HG03457 (cell line): ENCODE measurements around the gene SPTBN1.
"Not testable (repeated sequence)": the region's sequence is repeated elsewhere in the genome, so short reads cannot be mapped to it uniquely, and the experiment has no call there.

Experiments
- ATAC-seq: cut with Tn5 transposase; IDR thresholded peaks from one replicate; pipeline ENCODE4 v1.9.1; 2021; ENCODE audit warnings: moderate number of reproducible peaks; ENCODE audit not compliant: unreplicated experiment

Gene SPTBN1

DNA sequence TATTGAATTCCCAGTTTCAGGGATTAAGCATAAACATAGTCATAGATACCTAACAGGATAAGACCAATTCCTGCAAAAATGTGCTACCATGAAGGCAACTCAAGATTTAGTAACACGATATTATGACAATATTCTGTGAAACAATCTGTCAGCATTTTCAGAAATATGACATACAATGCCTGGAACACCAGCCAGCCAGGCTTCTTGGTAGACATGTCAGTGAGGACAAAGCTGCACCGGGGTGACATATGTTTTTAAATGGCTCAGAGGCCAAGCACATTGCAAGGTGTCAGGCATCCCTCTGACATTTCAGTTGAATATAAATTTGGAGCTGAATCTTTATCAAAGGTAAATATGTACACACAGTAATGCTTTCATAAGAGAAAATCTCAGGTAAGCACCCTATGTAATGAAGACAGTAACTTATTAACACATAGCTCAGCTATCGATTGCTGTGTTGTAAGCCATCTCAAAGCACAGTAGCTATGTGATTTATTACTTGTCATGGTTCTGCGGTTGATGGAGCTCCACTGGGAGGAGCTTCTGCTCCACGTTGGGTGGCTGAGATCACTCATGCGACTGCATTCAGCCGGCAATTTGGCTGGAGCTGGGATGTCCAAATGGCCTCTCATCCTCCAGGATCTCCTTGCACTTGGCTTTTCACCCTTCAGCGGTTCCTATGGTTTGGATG is 235.5 kb downstream of the SPTBN1 start:
- no peak for ATAC-seq

DNA sequence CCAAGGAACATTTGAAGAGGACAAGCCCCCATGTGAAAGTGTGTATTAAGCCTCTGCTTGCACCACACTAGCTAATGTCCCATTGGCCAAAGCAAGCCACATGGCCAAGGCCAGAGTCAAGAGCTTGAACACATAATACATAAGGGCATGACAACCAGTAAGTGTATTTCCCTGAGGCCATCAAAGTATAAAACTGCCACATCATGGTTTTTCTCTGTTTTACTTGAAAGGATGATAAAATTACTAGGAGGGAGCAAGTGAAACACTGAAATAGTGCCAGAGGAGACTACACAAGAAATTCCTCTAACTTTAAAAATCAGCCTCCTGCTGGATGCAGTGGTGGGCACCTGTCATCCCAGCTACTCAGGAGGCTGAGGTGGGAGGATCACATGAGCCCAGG is 236.4 kb downstream of the SPTBN1 start:
- no peak for ATAC-seq

DNA sequence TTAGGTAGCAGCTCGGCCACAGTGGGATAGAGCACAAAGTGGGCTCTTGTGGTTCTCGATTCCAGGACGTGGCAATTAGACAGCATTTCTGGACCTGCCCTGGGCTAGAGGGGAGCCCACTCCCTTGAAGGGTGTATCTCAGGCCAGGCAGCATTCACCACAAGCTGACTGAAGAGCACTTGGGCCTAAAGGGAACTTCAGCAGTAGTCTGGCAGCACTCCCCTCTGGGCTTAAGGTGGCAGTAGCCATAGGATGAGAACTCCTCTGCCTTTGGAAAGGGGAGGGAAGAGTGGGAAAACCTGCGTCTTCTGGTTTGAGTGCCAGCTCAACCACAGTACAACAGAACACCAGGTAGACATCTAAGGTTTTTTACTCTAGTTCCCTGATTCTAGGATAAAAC is 239.3 kb downstream of the SPTBN1 start:
- no peak for ATAC-seq

DNA sequence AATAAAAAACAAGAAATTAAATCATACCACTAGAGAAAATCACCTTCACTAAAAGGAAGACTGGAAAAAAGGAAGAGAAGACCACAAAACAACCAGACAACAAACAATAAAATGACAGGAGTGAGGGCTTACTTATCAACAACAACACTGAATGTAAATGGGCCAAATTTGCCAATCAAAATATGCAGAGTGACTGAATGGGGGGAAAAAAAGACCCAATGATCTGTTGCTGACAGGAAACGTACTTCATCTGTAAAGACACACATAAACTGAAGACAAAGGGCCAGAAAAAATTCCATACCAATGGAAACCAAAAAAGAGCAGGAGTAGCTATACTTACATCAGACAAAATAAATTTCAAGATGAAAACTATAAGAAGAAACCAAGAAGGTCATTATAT is 241.8 kb downstream of the SPTBN1 start:
- no peak for ATAC-seq

DNA sequence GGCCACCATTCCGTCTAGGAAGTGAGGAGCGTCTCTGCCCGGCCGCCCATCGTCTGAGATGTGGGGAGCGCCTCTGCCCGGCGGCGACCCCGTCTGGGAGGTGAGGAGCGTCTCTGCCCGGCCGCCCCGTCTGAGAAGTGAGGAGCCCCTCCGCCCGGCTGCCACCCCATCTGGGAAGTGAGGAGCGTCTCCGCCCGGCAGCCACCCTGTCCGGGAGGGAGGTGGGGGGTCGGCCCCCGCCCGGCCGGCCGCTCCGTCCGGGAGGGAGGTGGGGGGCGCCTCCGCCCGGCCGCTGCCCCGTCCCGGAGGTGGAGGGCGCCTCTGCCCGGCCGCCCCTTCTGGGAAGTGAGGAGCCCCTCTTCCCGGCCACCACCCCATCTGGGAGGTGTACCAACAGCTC is 242.8 kb downstream of the SPTBN1 start:
- not testable (repeated sequence) for ATAC-seq

- ATAC-seq, result no peak
These were observed 243.5 kb downstream of the SPTBN1 start for GRCh38 chr2:54699665-54700064.

DNA sequence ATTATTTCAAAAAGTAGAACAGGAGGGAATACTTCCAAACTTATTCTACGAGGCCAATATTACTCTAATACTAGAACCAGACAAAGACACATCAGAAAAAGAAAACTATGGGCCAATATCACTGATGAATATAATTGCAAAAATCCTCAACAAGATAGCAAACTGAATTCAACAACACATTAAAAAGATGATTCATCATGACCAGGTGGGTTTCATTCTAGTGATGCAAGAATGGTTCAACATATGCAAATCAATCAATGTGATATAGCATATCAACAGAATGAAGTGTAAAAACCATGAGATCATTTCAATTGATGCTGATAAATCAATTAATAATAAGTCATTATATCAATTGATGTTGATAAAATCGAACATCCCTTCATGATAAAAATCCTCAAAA is 244.9 kb downstream of the SPTBN1 start:
- ATAC-seq, result no peak

DNA sequence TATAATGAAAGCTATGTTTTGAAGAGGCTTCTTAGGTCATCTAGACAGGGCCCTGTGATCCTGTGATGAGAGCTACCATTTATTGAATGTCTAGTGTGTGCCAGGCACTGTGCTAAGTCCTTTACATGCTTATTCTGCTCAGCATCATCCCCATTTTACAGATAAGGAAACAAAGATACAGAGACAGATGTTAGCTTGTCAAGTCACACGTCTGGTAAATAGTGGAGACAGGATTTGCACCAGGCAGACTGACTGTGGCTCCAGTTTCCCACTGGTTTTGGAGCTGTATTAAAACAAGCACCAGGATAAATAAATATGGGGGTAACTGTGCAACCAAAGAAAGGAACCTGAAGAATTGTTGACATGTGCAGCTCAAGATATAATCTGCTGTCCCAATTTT is 248.1 kb downstream of the SPTBN1 start:
- no peak for ATAC-seq

DNA sequence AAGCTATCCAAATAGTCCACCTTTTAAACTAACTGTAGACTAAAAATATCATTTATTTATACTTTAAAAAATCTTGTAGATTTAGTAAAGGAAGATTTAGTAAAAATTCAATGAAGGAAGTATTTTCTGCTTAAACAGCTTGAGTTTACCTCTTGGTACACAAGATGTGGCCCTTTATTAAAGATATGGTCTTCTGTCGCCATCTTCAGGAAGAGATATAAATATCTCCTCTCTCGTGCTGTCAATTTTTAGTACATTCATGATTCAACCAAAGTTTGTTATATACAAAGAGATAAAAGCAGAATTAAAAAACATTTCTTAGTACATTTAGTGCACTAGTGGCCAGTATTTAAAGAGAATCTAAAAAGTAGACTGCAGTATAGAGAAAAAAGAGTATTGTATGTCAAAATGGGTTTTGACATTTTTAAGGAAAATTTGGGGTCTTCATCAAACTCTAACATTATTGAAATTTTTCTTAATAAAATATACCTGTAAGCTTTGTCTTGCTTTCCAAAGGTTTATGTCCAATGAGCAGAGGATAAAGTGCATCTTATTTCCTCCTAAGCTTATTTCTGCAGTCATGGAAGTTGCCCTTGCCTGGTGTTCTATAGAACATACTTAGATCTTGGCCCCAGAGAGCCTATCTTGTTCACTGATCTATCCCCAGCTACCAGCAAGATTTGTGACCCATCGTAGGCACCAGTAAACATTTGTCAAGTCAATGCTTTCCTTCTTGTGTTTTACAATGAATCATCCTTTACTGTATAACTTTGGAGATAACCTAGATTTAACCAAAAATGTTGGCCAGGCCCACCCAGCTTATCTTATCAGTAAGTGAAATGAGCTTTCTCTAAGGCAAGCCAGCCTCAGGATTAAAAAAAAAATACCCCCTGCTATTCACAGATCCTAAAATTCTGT is 248.8 kb downstream of the SPTBN1 start:
- no peak for ATAC-seq

DNA sequence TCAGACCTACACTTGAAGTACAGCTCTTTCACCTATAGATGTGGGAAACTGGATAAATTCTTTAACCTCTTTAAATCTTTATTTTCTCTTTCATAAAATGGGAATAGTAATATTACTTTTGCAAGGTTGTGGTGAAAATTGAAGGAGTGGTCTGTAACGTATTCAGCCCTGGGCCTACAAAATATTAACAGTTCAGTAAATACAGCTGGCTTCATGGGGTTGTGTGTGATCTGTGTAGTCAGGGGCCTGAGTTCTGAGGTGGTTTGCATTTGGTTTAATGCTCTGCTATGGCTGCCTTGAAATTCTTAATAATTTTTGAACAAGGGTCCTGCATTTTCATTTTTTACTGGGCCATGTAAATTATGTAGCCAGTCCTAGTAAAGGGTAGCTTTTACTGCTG is 250.5 kb downstream of the SPTBN1 start:
- ATAC-seq, result no peak

DNA sequence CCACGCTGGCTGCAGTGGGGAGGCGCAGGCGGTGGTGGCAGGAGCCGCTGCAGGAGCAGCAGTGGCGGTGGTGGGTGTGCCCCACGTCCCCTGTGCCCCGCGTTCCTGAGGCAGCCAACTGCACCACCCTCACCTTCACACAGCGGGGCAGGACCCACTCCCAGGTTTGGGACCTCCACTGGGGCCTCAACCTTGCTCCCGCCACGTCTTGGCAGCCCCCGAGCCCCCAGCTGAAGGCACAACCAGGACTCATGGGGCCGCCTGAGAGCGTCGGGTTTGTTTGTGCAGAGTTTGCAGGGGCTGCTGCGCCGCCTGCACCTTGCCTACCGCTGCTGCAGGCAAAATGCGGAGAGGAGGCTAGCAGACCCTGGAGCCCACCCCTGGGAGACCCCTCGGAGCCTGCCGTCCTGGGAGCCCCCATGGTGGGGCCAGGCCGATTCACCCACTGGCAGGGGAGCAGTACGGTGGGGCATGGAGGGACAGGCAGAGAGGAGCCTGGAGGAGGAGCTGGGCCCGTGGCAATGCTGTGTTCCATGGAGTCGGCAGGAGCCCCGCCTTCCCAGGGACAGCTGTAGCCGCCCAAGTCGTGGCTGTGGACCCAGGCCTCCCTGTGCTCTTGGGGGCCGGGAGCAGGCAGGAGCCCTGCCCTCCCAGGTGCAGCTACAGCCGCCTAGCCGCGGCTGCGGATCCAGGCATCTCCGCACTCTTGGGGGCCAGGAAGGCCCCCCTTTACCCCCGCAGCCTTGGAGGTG is 252.6 kb downstream of the SPTBN1 start:
- ATAC-seq, result no peak

GRCh38 chr2:54709336-54709809 is 253.2 kb downstream of the SPTBN1 start:
- no peak for ATAC-seq

DNA sequence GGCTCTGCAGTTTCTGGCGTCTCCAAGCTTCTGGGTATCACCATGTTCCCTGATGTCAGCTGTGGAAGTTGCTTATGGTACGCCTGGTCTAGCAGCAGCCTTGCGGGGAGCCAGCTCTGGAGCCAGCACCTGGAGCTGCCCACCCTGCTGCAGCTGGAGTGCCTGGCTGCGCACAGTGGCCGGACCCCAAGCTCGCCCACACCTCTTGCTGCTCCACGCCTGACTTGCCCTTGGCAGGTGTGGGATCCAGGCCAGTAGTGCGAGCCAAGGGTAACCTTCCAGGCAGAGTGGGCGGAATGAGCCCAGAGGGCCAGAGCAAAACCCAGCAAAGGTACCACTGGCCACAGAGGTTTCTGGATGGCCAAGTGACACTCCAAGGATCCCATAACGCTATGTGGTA is 254.1 kb downstream of the SPTBN1 start:
- no peak for ATAC-seq

GRCh38 chr2:54712516-54712915 is 256.4 kb downstream of the SPTBN1 start:
- no peak for ATAC-seq

- ATAC-seq, result no peak
These were observed 258.9 kb downstream of the SPTBN1 start for GRCh38 chr2:54714996-54715395.

DNA sequence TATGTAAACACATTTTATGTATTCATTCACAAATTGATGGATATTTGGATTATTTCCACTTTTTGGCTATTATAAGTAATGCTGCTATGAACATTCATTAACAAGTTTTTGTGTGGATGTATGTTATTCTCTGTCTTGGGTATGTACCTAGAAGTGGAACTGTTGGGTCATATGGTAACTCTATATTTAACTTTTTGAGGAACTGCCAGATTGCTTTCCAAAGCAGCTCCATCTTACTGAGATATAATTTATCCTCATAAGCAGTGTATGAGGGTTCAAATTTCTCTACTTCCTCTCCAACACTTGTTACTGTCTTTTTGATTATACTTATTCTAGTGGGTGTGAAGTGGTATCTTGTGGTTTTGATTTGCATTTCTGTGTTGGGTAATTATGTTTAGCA is 260.2 kb downstream of the SPTBN1 start:
- ATAC-seq, result no peak

DNA sequence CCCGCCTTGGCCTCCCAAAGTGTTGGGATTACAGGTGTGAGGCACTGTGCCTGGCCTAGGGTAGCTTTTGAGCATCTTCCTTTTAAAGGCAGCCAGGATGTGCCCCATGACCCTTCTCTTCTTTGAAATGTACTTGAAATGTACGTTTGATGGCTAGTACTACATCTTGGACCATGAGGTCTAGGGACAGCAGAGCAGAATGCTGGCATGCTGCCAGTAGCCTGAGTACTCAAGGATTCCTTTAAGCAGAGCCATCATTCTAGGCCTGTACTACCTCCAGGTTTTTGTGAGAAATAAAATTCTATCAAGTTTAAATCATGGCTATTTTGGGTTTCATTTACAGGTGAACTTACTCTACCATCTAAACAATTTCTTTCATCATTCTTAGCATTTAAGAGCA is 264.4 kb downstream of the SPTBN1 start:
- no peak for ATAC-seq
